OCI-M2 (cell line): ENCODE data around the gene CAP1.
"Not testable (repeated sequence)": the region's sequence is repeated elsewhere in the genome, so short reads cannot be mapped to it uniquely, and the experiment has no call there.

ENCODE experiments used
- DNase-seq: peaks from one replicate; lab custom pipeline; 2025; ENCODE audit not compliant: unreplicated experiment; lab: John Stamatoyannopoulos, UW

The CAP1 gene

DNA sequence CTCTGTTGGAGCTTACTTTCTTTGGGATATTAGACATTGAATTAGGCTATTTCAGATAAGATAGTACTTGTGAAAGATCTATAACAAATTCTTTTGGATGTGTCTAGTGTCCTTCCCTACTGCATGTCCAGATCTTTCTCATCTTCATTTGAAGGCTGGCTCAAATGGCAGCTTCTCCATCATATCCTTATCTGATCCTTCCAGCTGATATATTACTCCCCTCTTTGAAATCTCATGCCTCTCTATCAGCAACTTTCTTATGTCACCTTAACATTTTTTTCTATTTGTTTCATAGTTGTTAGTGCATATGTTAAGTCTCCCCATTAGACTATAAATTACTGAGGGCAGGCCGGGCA is 17.5 kb downstream of the CAP1 start:
- DNase-seq: no peak

DNA sequence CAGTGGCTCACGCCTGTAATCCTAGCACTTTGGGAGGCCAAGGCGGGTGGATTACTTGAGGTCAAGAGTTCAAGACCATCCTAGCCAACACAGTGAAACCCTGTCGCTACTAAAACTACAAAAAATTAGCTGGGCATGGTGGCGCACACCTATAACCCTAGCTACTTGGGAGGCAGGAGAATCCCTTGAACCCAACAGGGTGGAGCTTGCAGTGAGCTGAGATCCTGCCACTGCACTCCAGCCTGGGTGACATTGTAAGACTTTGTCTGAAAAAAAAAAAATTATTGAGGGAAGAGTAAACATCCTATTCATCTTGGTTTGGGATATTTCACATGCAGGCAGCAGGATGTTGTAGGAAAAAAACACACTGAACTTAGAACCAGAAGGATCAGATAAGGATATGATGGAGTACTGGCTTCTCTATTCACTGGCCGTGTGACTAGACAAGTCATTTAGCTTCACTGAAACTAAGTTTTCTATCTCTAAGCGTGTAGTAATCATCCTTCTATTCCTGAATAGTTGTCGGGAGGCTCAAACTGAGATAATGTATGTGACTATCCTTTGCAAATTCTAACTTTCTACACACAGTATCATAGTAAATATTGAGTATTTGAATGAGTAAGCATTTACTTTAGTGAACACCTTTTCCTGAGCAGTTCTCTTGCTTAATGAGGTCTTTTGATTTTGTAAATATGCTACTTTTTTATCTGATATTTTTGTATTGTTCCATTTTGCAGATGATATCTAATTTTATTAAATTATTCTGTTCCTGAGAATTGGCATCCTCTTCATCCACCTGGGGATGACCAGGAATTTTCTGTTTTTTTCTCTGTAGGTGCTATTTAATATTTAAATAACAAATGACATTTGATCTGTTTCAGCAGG is 18.2 kb downstream of the CAP1 start:
- no peak for DNase-seq

DNA sequence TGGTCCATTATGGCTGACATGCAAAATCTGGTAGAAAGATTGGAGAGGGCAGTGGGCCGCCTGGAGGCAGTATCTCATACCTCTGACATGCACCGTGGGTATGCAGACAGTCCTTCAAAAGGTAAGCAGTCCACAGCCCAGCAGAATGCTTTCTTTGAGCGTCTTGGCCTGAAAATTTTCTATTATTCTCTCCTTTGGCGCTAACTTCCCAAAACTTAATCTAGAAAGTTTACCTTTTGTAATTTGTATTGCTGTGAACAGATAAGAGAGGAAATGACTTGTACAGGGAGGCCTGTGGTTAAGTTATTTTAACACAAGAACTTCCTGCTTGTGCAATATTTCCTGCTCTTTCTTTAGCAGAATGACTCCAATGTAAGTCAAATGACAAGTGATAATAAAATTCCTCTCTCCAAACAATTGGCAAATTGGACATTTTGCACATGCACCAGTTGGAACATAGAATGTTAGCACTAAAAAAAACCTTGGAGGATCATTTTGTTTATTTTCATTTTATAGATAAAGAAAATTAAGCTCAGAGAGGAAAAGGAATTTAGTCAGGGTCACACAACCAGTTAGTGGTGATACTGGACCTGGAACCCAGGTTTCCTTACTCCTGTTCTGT is 18.9 kb downstream of the CAP1 start:
- DNase-seq: no peak

DNA sequence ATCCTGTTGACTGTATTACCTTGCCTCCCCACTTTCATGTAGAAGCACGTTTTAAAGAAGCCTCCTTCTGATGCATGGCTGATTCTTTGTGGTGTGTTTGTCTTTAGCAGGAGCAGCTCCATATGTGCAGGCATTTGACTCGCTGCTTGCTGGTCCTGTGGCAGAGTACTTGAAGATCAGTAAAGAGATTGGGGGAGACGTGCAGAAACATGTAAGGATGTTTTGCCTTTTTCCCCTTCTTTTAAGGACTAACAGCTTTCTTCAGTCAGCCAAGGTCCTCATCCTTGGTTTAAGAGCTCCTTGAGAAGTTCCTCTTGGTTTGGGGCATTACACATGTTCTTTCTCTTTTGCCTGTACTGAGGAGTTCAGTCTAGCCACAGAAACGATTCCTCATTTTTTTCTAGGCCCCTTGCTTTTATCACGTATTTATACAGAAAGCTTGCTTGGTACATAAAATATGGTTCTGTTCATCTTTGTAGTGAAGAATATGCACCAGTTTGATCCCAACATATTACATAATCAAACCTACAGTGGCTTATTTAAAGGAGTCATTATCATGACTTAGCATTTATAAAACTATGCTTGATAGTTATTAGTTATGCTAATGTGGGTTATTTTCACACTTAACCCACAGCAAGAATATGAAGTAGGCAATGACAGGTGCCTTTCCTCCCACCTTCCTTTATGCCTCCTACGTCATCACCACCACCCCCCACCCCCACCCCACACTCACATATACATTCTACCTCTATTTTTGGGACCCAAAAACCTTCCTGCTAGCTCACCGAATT is 19.6 kb downstream of the CAP1 start:
- no peak for DNase-seq

DNA sequence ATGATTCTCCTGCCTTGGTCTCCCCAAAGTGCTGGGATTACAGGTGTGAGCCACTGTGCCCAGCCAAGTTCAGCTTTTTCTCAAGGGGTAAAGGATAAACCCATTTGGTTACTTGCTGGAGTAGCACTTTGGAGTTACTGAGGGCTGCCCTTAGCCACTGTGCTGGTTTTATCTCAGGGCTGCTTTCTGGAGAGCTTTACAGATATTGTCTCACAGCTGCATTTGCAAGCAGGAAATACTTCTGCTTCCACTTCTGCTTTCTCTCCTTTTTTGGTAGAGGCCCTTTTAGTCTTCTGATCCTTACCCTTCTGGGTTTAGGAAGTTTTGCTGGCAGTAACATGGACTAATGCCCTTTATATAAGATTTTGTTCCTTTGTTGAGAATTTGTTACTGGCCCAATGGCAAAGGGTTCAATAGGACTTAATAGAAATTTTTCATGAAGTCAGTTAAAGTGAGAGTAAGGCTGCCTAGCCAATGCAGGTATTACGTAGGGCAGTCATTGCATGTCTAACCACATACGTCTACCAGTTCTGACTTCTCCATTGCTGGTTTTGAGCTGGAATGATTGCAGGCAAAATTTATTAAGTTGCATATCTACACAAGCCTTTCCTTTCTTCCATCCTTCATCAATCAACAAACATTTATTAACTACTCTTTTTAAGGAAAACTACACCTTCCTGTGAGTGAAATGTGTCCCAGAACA is 24.4 kb downstream of the CAP1 start:
- no peak for DNase-seq

DNA sequence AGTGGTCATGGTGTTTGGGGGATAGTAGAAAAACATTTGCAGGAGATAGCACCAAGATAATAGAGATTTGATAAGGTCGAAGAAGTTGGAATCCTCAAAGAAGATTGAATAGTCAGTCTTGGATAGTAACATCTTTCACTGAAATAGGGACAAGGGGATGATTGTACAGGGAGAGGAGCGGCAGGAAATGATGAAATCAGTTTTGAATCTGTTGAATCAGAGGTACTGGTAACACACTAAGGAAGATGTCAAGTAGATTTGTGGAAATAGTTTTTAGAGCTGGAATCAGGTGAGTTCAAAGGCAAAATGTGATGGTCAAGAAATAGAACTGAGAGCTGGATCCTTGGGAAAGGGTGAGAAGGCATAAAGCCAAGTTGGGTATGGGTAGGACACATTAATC is 26.5 kb downstream of the CAP1 start:
- no peak for DNase-seq

DNA sequence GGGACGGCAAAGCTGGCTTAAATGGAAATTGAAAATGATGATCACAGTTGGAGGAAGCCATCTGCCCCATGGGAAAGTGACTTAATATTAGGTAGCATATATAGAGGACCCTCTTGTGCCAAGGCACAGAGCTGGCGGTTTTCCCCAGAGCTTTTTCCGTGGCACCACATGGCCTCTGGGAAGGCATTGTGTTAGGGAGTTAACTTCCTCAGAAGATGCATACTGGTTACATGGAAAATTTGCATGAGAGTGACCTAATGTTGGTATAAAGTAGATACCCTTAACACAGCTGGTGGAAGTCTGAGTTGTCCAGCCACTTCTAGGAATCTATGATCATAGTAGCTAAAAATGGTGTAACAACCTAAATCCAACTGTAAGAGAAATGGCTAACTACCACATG is 27.3 kb downstream of the CAP1 start:
- no peak for DNase-seq

DNA sequence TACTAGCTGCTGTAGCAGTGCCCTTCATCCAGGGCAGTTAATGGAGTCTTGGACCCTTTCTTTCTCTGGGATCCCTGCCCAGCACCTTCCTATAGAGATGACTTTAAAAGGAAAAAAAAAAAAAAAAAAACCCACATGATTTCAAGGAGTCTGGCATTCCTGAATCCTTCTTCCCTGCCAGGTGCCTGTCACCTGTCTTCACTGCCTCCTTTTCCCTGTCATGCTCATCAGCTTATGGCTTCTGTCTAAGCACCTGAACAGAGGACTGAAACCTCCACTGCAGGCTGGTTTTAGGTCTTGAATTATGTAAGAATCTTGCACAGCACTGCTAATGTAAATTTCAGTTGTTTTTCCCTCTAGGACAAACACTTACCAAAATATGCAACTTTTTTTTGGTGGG is 31.6 kb downstream of the CAP1 start:
- DNase-seq: no peak

DNA sequence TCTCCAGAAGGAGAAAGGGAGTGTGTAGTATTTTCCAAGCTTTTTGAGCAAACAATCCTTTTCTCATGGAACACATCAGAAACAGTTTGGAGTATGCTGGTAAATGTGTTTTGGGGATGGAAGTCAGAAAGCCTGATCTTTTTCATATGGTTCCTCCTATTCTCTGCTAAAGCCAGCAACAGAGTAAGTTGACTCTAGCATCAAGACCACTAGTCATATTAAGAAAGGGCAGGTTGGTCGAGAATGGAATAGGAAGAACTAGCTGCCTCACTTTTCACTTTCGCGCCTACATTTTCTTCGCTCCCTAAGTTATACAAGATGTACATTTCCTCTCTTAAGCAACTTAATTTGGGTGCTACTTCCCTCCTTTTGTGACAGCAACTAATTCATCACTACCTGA is 32.5 kb downstream of the CAP1 start:
- DNase-seq: no peak

DNA sequence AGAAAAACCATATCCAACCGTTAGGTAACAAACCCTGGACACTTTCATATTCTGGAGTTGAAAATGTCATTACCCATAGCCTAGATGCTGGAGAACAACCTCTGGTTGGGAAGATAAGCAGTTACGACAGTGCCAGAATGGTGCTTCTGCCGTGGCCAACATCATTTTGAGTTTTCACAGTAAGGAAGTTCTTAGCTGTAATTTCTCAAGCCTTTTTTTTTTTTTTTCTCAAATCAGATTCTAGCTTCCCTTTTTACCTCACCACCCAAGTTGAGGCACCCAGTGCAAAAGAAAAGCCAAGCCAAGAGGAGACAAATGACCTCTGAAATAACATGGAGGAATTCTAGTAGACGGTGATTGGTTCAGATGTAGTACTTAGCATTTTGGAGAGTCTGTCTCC is 34.7 kb downstream of the CAP1 start:
- DNase-seq: no peak

DNA sequence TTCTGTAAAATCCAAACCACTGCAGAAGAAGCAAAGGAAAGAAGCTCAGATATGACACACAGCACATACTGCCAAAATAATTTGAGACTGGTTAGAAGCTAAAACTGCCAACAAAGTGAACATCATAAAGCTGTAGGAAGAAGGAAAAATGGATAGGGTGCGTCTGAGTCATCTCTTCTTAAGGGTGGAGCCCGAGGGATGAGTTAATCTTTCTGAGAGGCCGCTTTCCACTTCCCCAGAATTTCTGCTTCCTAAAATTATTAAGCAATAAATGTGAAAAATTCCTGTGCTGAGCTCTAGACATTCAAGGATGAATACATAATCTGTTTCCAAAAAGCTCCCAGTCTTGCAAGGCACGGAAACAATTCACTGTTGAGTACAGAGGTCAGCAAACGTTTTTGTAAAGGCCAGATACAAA is 36.4 kb downstream of the CAP1 start:
- DNase-seq: no peak

DNA sequence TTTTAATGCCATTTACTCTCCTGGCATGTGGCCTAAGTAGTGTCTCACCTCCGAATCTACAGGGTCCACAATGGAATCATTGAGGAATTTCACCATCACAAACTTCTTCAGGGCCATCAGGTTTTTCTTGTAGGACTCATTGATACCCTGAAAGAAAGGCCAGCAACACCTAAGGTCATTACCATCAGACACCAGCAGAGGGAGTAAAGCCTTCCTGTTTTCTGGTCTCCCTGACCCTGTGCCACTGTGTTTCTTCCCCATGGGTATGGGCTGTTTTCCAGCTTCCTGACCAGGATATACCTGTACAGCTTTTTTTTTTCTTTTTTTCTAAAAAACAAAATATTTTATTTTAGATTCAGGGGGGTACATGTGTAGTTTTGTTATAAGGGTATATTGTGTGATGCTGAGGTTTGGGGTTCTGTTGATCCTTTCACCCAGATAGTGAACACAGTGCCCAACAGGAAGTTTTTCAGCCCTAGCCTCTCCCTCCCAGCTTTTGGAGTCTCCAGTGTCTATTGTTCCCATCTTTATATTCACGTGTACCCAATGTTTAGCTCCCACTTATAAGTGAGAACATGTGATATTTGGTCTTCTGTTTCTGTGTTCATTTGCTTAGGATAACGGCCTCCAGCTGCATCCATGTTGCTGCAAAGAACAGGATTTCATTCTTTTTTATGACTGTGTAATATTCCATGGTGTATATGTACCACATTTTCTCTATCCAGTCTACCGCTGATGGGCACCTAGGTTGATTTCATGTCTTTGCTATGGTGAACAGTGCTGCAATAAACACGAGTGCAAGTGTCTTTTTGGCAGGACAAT is 38.2 kb downstream of the CAP1 start:
- peak; percentile 56 for DNase-seq

DNA sequence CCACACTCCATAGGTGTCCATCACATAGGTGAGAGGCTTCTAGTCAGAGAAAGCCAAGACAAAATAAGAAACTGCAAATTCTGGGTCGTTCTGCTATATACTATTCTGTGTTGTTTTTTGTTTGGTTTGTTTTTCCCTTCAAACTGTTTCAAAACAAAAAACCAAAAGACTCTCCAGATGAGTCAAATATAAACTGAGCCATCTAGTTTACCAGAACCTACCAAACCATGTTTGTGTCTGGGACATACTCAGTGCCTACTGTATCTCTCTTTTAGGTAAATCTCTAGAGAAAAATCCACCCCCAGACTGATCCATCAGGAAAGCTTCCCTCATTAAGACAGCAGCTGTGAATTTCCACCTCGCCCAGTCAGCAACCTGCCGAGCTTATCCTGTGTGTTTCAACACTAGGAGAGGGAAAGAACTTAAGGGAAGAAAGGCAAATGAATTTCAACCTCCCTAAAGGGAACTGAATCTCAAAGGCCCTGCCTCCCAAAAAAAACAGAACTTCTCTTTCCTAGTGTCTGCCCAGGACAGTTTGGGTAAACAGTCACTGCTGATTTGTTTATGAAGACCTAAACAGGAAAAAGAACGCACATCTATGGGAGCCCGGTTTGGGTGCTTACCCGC is 39.4 kb downstream of the CAP1 start:
- no peak for DNase-seq

DNA sequence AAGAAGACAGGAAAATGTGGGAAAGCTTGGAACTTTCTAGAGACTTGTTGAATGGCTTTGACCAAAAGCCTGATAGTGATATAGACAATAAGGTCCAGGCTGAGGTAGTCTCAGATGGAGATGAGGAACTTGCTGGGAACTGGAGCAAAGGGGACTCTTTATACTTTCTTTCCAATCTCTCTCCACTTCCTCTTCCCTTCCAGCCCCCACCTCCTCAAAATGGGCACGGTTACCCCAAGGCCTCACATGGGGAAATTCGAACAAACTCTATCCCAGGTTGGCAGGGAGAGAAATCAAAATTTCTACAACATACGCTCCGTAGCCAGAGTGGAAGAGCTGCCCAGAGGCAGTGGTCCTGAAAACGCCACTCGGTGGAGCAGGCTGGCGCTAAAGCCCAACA is 41.3 kb downstream of the CAP1 start:
- no peak for DNase-seq

DNA sequence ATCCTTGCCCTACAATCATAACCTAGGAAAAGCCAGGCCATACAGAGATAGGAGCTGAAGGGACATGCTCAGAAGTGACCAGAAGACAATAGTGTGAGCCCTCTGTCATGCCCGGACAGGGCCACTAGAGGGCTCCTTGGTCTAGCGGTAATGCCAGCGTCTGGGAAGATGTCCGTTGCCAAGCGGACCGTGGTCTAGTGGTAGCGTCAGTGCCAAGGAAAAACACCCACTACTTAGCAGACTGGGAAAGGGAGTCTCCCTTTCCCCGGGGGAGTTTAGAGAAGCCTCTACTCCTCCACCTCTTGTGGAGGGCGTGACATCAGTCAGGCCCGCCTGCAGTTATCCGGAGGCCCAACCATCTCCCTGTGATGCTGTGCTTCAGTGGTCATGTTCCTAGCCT is 44.2 kb downstream of the CAP1 start:
- not testable (repeated sequence) for DNase-seq

DNA sequence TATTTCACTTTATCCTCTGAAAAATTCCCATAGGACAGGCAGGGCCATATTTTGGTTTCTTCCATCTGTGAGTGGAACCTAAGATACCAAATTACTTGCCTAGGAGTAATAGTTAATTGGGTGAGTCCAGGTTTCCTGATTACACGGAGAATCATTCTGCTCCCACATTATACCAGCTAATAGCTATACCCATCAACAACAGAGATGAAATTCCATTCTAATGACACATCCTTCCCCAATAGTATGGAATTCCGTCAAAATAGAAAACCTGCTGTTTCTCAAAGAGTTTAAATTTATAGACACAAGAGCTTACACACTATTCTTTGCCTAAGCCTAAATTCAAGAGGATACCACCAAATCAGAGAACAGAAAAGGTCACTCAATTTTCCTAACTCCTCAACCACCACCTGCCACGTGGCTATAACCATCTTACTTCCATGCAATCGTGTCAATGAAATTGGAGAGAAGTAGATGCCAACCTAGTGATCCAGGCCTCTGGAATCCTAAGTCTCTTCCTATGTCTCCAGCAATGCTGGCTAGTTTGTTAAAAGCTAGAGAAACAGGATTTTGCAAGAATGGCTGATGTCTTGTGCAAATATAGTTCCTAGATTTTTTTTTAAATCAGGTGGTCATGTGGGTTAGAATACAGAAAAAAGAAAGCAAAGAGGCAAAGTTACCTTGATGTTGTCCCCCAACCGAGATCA is 50.3 kb downstream of the CAP1 start:
- no peak for DNase-seq

DNA sequence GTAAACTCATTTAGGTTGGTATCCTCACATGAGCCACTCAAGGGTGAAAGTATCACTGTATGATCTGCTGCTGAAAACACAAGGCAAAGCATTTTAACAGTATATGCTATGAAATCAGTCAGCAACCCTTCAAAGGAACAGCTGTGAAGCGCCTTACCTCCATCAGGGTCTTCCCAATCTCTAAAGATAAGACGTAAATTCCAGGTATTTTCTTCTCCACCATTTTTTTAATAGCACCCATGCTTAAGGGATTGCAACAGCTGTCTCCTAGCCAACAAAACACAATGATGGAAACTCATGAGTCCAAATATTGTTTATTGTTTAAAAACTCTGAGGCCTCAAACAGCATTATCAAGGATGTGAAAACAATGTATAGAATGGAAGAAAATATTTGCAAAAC is 51.7 kb downstream of the CAP1 start:
- no peak for DNase-seq

DNA sequence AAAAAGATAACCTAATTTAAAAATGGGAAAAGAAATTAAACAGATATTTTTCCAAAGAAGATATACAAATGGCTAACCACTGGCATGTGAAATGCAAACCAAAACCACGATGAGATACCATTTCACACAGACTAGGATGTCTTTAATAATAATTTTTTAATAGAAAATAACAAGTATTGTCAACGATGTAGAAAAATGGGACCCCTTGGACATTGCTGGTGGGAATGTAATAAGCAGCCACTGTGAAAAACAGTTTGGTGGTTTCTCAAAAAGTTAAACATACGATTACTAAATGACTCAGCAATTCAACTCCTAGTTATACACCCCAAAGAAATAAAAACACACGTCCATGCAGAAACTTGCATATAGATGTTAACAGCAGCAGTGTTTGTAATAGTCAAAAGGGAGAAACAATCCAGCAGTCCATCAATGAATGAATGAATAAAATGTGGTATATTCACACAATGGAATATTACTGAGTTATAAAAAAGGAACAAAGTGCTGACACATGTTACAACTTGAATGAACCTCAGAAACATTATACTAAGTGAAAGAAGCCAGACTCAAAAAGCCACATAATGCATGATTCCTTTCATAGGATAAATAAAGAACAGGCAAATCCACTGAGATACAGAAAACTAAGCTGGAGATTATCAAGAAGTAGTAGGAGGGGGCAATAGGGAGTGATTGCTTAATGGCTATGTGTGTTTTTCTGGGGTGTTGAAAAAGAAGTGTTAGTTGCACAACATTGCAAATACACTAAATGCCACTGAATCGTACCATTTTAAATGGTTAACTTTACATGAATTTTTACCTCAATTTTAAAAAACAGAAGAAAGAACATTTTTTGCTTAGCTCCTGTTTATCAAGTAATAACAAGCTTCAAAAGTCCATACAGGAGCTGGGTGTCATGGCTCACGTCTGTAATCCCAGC is 52.4 kb downstream of the CAP1 start:
- DNase-seq: no peak
